Occipital lobe (tissue), 2 donors: ENCODE results near the gene UPB1. TPM values are rescaled to one million over a fixed set of nuclear protein-coding genes. Genes with fewer than 3 reads are reported as not detected.
"Not testable (repeated sequence)": the region's sequence is repeated elsewhere in the genome, so short reads cannot be mapped to it uniquely, and the experiment has no call there.

Experiments used
- DNase-seq: peaks from one replicate; lab custom pipeline; 2025; lab: John Stamatoyannopoulos, UW
- total RNA-seq: library from RNA; depleted of rRNA; stranded (reverse); fragments of >200 nt; gene quantifications from one replicate; pipeline ENCODE4 v1.2.3, GENCODE V29; 2014

UPB1 gene
- total RNA-seq, 1 donor from 2014 or later, result not detected

- DNase-seq, result no peak
Measured at GRCh38 chr22:24529898-24530297, 34.8 kb downstream of the UPB1 start.

GRCh38 chr22:24530968-24531367 lies 35.8 kb downstream of the UPB1 start:
- not testable (repeated sequence) for DNase-seq

GRCh38 chr22:24532075-24532474 lies 36.9 kb downstream of the UPB1 start:
- no peak for DNase-seq

GRCh38 chr22:24535348-24535747 lies 40.2 kb downstream of the UPB1 start:
- no peak for DNase-seq

- no peak for DNase-seq
Measured at GRCh38 chr22:24536089-24536488, 41.0 kb downstream of the UPB1 start.

- DNase-seq, result no peak
Measured at GRCh38 chr22:24540470-24540869, 45.3 kb downstream of the UPB1 start.

GRCh38 chr22:24541681-24542515 lies 46.8 kb downstream of the UPB1 start:
- DNase-seq, result no peak

GRCh38 chr22:24542641-24543040 lies 47.5 kb downstream of the UPB1 start:
- no peak for DNase-seq

- no peak for DNase-seq
Measured at GRCh38 chr22:24543185-24543601, 48.1 kb downstream of the UPB1 start.

- DNase-seq, result no peak
Measured at GRCh38 chr22:24543679-24544243, 48.6 kb downstream of the UPB1 start.

- no peak for DNase-seq
Measured at GRCh38 chr22:24548812-24549211, 53.7 kb downstream of the UPB1 start.

GRCh38 chr22:24550028-24550901 lies 55.1 kb downstream of the UPB1 start:
- no peak for DNase-seq

- DNase-seq, result no peak
Measured at GRCh38 chr22:24550902-24551435, 55.8 kb downstream of the UPB1 start.

- DNase-seq, result not testable (repeated sequence)
Measured at GRCh38 chr22:24552503-24553286, 57.6 kb downstream of the UPB1 start.

- DNase-seq, result no peak
Measured at GRCh38 chr22:24553597-24554312, 58.6 kb downstream of the UPB1 start.

- no peak for DNase-seq
Measured at GRCh38 chr22:24554313-24555164, 59.4 kb downstream of the UPB1 start, which contains the start of gene GUCD1. GUCD1 (minus strand) TSS chr22:24555138; CDS start chr22:24554991, 147 bp downstream.

GRCh38 chr22:24555165-24556039 lies 60.3 kb downstream of the UPB1 start, which contains the start of gene SNRPD3:
SNRPD3 (plus strand) TSS chr22:24555999; CDS start chr22:24557675, 1,676 bp downstream.
- DNase-seq, result peak; percentile 99

GRCh38 chr22:24559471-24559870 lies 64.3 kb downstream of the UPB1 start:
- no peak for DNase-seq
